ENCODE data around the gene KCNQ5.

The KCNQ5 gene

GRCh38 chr6:73078908-73079610 lies 457.2 kb downstream of the KCNQ5 start:
- DNase-seq: no peak

- DNase-seq: no peak
These were observed 457.7 kb downstream of the KCNQ5 start for GRCh38 chr6:73079611-73079955.

GRCh38 chr6:73079978-73080377 lies 458.1 kb downstream of the KCNQ5 start:
- DNase-seq: no peak

GRCh38 chr6:73081955-73082354 lies 460.1 kb downstream of the KCNQ5 start:
- no peak for DNase-seq

- DNase-seq: no peak
These were observed 462.0 kb downstream of the KCNQ5 start for GRCh38 chr6:73083886-73084285.

GRCh38 chr6:73085443-73085871 lies 463.6 kb downstream of the KCNQ5 start:
- DNase-seq: no peak

GRCh38 chr6:73086726-73087125 lies 464.9 kb downstream of the KCNQ5 start:
- no peak for DNase-seq

GRCh38 chr6:73088138-73088813 lies 466.4 kb downstream of the KCNQ5 start:
- no peak for DNase-seq

GRCh38 chr6:73104921-73105320 lies 483.1 kb downstream of the KCNQ5 start:
- DNase-seq: no peak

GRCh38 chr6:73107016-73107415 lies 485.2 kb downstream of the KCNQ5 start:
- DNase-seq: no peak

- DNase-seq: no peak
These were observed 487.1 kb downstream of the KCNQ5 start for GRCh38 chr6:73108949-73109348.

- DNase-seq: no peak
These were observed 487.8 kb downstream of the KCNQ5 start for GRCh38 chr6:73109659-73110058.

- DNase-seq: no peak
These were observed 494.5 kb downstream of the KCNQ5 start for GRCh38 chr6:73116330-73116729.

GRCh38 chr6:73121421-73121993 lies 499.6 kb downstream of the KCNQ5 start:
- no peak for DNase-seq

GRCh38 chr6:73123632-73124329 lies 501.9 kb downstream of the KCNQ5 start:
- DNase-seq: no peak

- peak; percentile 95 for DNase-seq
These were observed 508.0 kb downstream of the KCNQ5 start for GRCh38 chr6:73129653-73130443.

GRCh38 chr6:73131706-73132105 lies 509.8 kb downstream of the KCNQ5 start:
- DNase-seq: no peak

GRCh38 chr6:73134588-73134987 lies 512.7 kb downstream of the KCNQ5 start:
- peak; percentile 67 for DNase-seq

- DNase-seq: no peak
These were observed 518.0 kb downstream of the KCNQ5 start for GRCh38 chr6:73139681-73140383.

GRCh38 chr6:73143551-73143950 lies 521.7 kb downstream of the KCNQ5 start:
- no peak for DNase-seq

GRCh38 chr6:73144516-73144915 lies 522.7 kb downstream of the KCNQ5 start:
- no peak for DNase-seq

GRCh38 chr6:73145690-73146089 lies 523.8 kb downstream of the KCNQ5 start:
- DNase-seq: no peak
